Osteocyte (in vitro differentiated cells): Measurements from ENCODE around the gene ACSL1. TPM values are rescaled to one million over a fixed set of nuclear protein-coding genes. Genes with fewer than 3 reads are reported as not detected.

ENCODE experiments used
- DNase-seq: peaks from one replicate; pipeline ENCODE4 v3.0.0; 2021; ENCODE audit warnings: mixed read lengths; ENCODE audit not compliant: unreplicated experiment; ENCODE audit errors: extremely low spot score
- H3K27ac Mint-ChIP-seq: one replicate; pipeline ENCODE4 v1.8.0; 2021; ENCODE audit warnings: mild to moderate bottlenecking, mixed read lengths; ENCODE audit not compliant: unreplicated experiment
- H3K27me3 Mint-ChIP-seq: one replicate; pipeline ENCODE4 v1.8.0; 2021; ENCODE audit warnings: mixed read lengths; ENCODE audit not compliant: unreplicated experiment
- H3K36me3 Mint-ChIP-seq: one replicate; pipeline ENCODE4 v1.8.0; 2021; ENCODE audit warnings: mixed read lengths; ENCODE audit not compliant: unreplicated experiment
- H3K4me1 Mint-ChIP-seq: one replicate; pipeline ENCODE4 v1.8.0; 2021; ENCODE audit warnings: mixed read lengths; ENCODE audit not compliant: unreplicated experiment
- H3K4me3 Mint-ChIP-seq: one replicate; pipeline ENCODE4 v1.8.0; 2021; ENCODE audit warnings: mild to moderate bottlenecking, moderate library complexity, mixed read lengths; ENCODE audit not compliant: unreplicated experiment
- H3K9me3 Mint-ChIP-seq: one replicate; pipeline ENCODE4 v1.8.0; 2021; ENCODE audit warnings: mixed read lengths; ENCODE audit not compliant: unreplicated experiment
- total RNA-seq: library from RNA; stranded (reverse); gene quantifications from 2 replicates; pipeline ENCODE4 v1.2.1, GENCODE V29; 2021
- TF ChIP-seq, protein P1 (sequence below): fragments of 200-600 bp; sonication (generic); IDR thresholded peaks from 2 replicates; pipeline ENCODE4 v1.5.0; 2021; ENCODE audit warnings: antibody characterized with exemption, mild to moderate bottlenecking, moderate library complexity

The ACSL1 gene
- total RNA-seq, 1 donor from 2014 or later = 28.6 TPM

- no peak for DNase-seq
- H3K4me3 Mint-ChIP-seq = no peak overlapping the region
- H3K36me3 Mint-ChIP-seq = peaks cover 2% of the 10 kb centered on the region
- peaks cover 19% of the 10 kb centered on the region for H3K4me1 Mint-ChIP-seq
- H3K9me3 Mint-ChIP-seq = no peaks in the 10 kb centered on the region
- TF ChIP-seq, protein P1, sequence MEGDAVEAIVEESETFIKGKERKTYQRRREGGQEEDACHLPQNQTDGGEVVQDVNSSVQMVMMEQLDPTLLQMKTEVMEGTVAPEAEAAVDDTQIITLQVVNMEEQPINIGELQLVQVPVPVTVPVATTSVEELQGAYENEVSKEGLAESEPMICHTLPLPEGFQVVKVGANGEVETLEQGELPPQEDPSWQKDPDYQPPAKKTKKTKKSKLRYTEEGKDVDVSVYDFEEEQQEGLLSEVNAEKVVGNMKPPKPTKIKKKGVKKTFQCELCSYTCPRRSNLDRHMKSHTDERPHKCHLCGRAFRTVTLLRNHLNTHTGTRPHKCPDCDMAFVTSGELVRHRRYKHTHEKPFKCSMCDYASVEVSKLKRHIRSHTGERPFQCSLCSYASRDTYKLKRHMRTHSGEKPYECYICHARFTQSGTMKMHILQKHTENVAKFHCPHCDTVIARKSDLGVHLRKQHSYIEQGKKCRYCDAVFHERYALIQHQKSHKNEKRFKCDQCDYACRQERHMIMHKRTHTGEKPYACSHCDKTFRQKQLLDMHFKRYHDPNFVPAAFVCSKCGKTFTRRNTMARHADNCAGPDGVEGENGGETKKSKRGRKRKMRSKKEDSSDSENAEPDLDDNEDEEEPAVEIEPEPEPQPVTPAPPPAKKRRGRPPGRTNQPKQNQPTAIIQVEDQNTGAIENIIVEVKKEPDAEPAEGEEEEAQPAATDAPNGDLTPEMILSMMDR = no peak
- no peak overlapping the region for H3K27ac Mint-ChIP-seq
- H3K27me3 Mint-ChIP-seq = no peaks in the 10 kb centered on the region
Observed at GRCh38 chr4:184807256-184807655, 18.5 kb downstream of the ACSL1 start.

- Mint-ChIP-seq H3K36me3 (peaks cover 2% of the 10 kb centered on the region), H3K9me3 (no peaks in the 10 kb centered on the region), H3K4me1 (peaks cover 16% of the 10 kb centered on the region), H3K4me3 (no peak overlapping the region), H3K27me3 (no peaks in the 10 kb centered on the region), H3K27ac (no peak overlapping the region)
- no peak for DNase-seq
- TF ChIP-seq, protein P1 = no peak
Observed at GRCh38 chr4:184806711-184807110, 19.1 kb downstream of the ACSL1 start.

DNA sequence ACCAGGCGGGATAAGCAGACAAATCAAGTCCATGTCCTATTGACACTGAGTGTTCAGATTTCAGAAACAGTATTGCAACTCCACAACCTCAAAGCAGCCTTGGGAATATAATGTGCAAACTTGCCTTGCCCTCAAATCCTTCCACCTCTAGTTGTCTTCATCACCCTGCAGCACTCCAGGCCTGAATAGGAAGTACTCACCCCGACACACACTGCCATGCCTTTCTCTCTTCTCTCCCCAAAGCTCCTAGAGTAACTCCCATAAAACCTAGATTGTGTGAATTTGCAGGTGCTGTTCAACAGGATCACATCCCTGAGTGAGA, 19.6 kb downstream of the ACSL1 start:
- no peaks in the 10 kb centered on the region for H3K27me3 Mint-ChIP-seq
- peaks cover 16% of the 10 kb centered on the region for H3K4me1 Mint-ChIP-seq
- TF ChIP-seq, protein P1 = no peak
- no peak overlapping the region for H3K27ac Mint-ChIP-seq
- H3K4me3 Mint-ChIP-seq = no peak overlapping the region
- DNase-seq = no peak
- no peaks in the 10 kb centered on the region for H3K9me3 Mint-ChIP-seq
- H3K36me3 Mint-ChIP-seq = peaks cover 2% of the 10 kb centered on the region

- TF ChIP-seq, protein P1 = no peak
- no peaks in the 10 kb centered on the region for H3K27me3 Mint-ChIP-seq
- no peak for DNase-seq
- no peaks in the 10 kb centered on the region for H3K9me3 Mint-ChIP-seq
- H3K27ac Mint-ChIP-seq = no peak overlapping the region
- H3K4me3 Mint-ChIP-seq = no peak overlapping the region
- H3K36me3 Mint-ChIP-seq = peaks cover 2% of the 10 kb centered on the region
- peaks cover 16% of the 10 kb centered on the region for H3K4me1 Mint-ChIP-seq
Observed at GRCh38 chr4:184805462-184806228, 20.1 kb downstream of the ACSL1 start.

- TF ChIP-seq, protein P1 = no peak
- Mint-ChIP-seq H3K36me3 (no peaks in the 10 kb centered on the region), H3K27me3 (no peaks in the 10 kb centered on the region), H3K4me1 (peaks cover 16% of the 10 kb centered on the region), H3K4me3 (no peak overlapping the region), H3K9me3 (no peaks in the 10 kb centered on the region), H3K27ac (no peak overlapping the region)
- no peak for DNase-seq
Observed at GRCh38 chr4:184804621-184805020, 21.1 kb downstream of the ACSL1 start.
